Spleen (tissue), 7 donors: Measurements from ENCODE around the gene SLC22A4.

ENCODE experiments used
- POLR2A ChIP-seq, 3 donors: fragments of 450-650 bp; IDR thresholded peaks; one replicate each; pipeline ENCODE4 v1.5.1; 2017; ENCODE audit warnings: antibody characterized with exemption in 3 of 3, mild to moderate bottlenecking in 1 of 3
- TF ChIP-seq, protein P1 (sequence below), 11 experiments: fragments of 200-600 bp in 7 of 11; fragments of 450-650 bp in 4 of 11; sonication (generic) in 4 of 11; IDR thresholded peaks in 8 of 11; conservative IDR thresholded peaks in 3 of 11; 1 replicate in 7 of 11; 2 replicates in 4 of 11; pipeline versions ENCODE4 v1.4.0 to v1.8.0; 2016 to 2021; ENCODE audit warnings: antibody characterized with exemption in 11 of 11, inconsistent platforms in 4 of 11, mild to moderate bottlenecking in 1 of 11
- donor health status: DM: no; HTN: no; CAD: no; lungs with moderate emphysema.
- donor health status: DM: no; HTN: no; CAD: no.
- donor health status: DM: no; HTN: no; CAD: no.

DNA sequence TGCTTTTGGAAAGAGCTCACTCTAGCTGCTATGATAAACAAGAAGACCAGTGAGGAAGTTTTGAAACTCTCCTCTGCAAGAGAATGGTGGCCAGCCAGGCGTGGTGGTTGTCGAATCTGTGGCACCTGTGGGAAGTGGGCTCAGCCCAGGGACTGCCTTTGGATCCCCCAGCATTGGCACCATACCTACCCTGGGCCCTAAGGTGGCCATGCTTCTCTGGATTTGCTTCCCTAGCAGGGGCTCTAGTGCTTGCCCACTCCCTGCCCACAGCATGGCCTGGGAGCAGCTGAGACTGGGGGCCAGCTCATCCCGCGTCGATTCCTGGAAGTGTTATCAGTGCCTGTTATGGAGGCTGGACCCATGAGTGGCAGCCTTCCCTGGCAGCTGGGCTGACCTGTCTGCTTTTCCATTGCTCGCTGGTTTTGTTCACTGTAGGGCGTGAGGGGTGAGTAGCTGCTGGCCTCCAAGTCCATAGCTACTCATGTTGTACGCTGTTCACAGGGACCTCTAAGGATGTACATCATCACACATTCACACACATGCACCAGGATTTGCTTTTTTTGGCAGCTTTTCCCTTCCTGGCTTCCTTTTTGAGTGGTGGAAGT is 2.3 kb downstream of the SLC22A4 start:
- TF ChIP-seq, protein P1, sequence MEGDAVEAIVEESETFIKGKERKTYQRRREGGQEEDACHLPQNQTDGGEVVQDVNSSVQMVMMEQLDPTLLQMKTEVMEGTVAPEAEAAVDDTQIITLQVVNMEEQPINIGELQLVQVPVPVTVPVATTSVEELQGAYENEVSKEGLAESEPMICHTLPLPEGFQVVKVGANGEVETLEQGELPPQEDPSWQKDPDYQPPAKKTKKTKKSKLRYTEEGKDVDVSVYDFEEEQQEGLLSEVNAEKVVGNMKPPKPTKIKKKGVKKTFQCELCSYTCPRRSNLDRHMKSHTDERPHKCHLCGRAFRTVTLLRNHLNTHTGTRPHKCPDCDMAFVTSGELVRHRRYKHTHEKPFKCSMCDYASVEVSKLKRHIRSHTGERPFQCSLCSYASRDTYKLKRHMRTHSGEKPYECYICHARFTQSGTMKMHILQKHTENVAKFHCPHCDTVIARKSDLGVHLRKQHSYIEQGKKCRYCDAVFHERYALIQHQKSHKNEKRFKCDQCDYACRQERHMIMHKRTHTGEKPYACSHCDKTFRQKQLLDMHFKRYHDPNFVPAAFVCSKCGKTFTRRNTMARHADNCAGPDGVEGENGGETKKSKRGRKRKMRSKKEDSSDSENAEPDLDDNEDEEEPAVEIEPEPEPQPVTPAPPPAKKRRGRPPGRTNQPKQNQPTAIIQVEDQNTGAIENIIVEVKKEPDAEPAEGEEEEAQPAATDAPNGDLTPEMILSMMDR (IDR thresholded peaks at IDR 0.05 in 8 of 11, conservative IDR thresholded peaks at IDR 0.05 in 3 of 11): no peak
- no peak for TF ChIP-seq POLR2A (IDR thresholded peaks at IDR 0.05)
